IMR-90 (cell line): ENCODE results near the gene ALX4. TPM values are rescaled to one million over a fixed set of nuclear protein-coding genes. Genes with fewer than 3 reads are reported as not detected.

Source experiments
- ATAC-seq: fragments of 200-7000 bp; cut with Tn5 transposase; 2 replicates; pipeline ENCODE4 v1.9.1; 2020; ENCODE audit warnings: low read depth, mild to moderate bottlenecking, moderate library complexity
- BruUV-seq: library from RNA; stranded (reverse); fragments of 400-500 nt; replicated peaks from 2 replicates; lab custom pipeline; 2021; lab: Mats Ljungman, UMichigan
- CTCF ChIA-PET: fragments of 300-600 bp; formaldehyde crosslinking; extraction: SDS; loops from one replicate; lab custom pipeline; 2021; ENCODE audit warnings: antibody characterized with exemption; lab: Yijun Ruan, JAX
- POLR2A ChIA-PET: fragments of 300-600 bp; sonication (Branson Sonifier 250); formaldehyde crosslinking; loops from one replicate; lab custom pipeline; 2022; ENCODE audit warnings: antibody characterized with exemption; ENCODE audit not compliant: unreplicated experiment; lab: Charles Lee
- DNase-seq: peaks from one replicate; pipeline ENCODE4 v3.0.0; 2013
- H2AFZ ChIP-seq: replicated peaks from 2 replicates; pipeline ENCODE3; 2013; ENCODE audit warnings: low read length, mild to moderate bottlenecking; ENCODE audit not compliant: poor library complexity
- H2AK5ac ChIP-seq: 2 replicates; pipeline ENCODE4 v1.6.1; 2013; ENCODE audit warnings: low read depth, low read length, inconsistent platforms
- H2AK9ac ChIP-seq: replicated peaks from 2 replicates; pipeline ENCODE3; 2013; ENCODE audit warnings: mild to moderate bottlenecking, low read depth, low read length, moderate library complexity; ENCODE audit not compliant: poor library complexity
- H2BK120ac ChIP-seq: 2 replicates; pipeline ENCODE4 v1.6.1; 2013; ENCODE audit warnings: low read depth, low read length, inconsistent platforms
- H2BK15ac ChIP-seq: 3 replicates; pipeline ENCODE4 v1.6.1; 2013; ENCODE audit warnings: low read depth, low read length, inconsistent platforms
- H2BK20ac ChIP-seq: 2 replicates; pipeline ENCODE4 v1.6.1; 2013; ENCODE audit warnings: low read depth, mild to moderate bottlenecking, inconsistent platforms, low read length, moderate library complexity
- H2BK5ac ChIP-seq: 2 replicates; pipeline ENCODE4 v1.6.1; 2013; ENCODE audit warnings: mild to moderate bottlenecking, low read depth, low read length, inconsistent platforms; ENCODE audit not compliant: poor library complexity, severe bottlenecking
- H3K14ac ChIP-seq: replicated peaks from 2 replicates; pipeline ENCODE4 v1.6.1; 2013; ENCODE audit warnings: low read depth, low read length, inconsistent platforms
- H3K18ac ChIP-seq: 2 replicates; pipeline ENCODE4 v1.6.1; 2013; ENCODE audit warnings: low read depth, low read length, control low read depth
- H3K23ac ChIP-seq: 2 replicates; pipeline ENCODE4 v1.6.1; 2013; ENCODE audit warnings: low read depth, low read length, inconsistent platforms
- H3K27ac ChIP-seq: 2 replicates; pipeline ENCODE4 v1.5.1; 2013; ENCODE audit warnings: mild to moderate bottlenecking, control low read depth, low read length; ENCODE audit not compliant: insufficient read depth
- H3K27me3 ChIP-seq: 2 replicates; pipeline ENCODE4 v1.6.1; 2013; ENCODE audit warnings: low read length; ENCODE audit not compliant: control insufficient read depth, insufficient read depth
- H3K36me3 ChIP-seq: 2 replicates; pipeline ENCODE4 v1.6.1; 2013; ENCODE audit warnings: low read length, mixed read lengths; ENCODE audit not compliant: control insufficient read depth, insufficient read depth
- H3K4ac ChIP-seq: 2 replicates; pipeline ENCODE4 v1.6.1; 2013; ENCODE audit warnings: low read depth, low read length, inconsistent platforms
- H3K4me1 ChIP-seq: 2 replicates; pipeline ENCODE4 v1.6.1; 2013; ENCODE audit warnings: low read length, mixed read lengths; ENCODE audit not compliant: control insufficient read depth, insufficient read depth
- H3K4me2 ChIP-seq: 2 replicates; pipeline ENCODE4 v1.6.1; 2013; ENCODE audit warnings: low read depth, mild to moderate bottlenecking, control low read depth, low read length, moderate library complexity
- H3K4me3 ChIP-seq: 2 replicates; pipeline ENCODE4 v1.5.1; 2013; ENCODE audit warnings: low read depth, mild to moderate bottlenecking, control low read depth, low read length, moderate library complexity; ENCODE audit not compliant: insufficient read depth
- H3K56ac ChIP-seq: 2 replicates; pipeline ENCODE4 v1.6.1; 2013; ENCODE audit warnings: low read length, inconsistent platforms; ENCODE audit not compliant: insufficient read depth; ENCODE audit errors: extremely low read depth
- H3K79me1 ChIP-seq, 2 experiments: 2 replicates each; pipeline ENCODE4 v1.6.1; 2013; ENCODE audit warnings: low read length in 2 of 2, inconsistent platforms in 1 of 2, low read depth in 1 of 2
- H3K9ac ChIP-seq: 2 replicates; pipeline ENCODE4 v1.6.1; 2013; ENCODE audit warnings: low read depth, low read length, control low read depth
- H3K9me1 ChIP-seq: 2 replicates; pipeline ENCODE4 v1.6.1; 2013; ENCODE audit warnings: low read length, inconsistent platforms; ENCODE audit not compliant: insufficient read depth
- H3K9me3 ChIP-seq: 2 replicates; pipeline ENCODE4 v1.6.1; 2013; ENCODE audit warnings: low read length; ENCODE audit not compliant: control insufficient read depth, insufficient read depth
- H4K20me1 ChIP-seq: 2 replicates; pipeline ENCODE4 v1.6.1; 2013; ENCODE audit warnings: low read length, inconsistent platforms; ENCODE audit not compliant: insufficient read depth
- H4K5ac ChIP-seq: 2 replicates; pipeline ENCODE4 v1.6.1; 2013; ENCODE audit warnings: mild to moderate bottlenecking, low read depth, low read length, control low read depth
- H4K8ac ChIP-seq, 2 experiments: 2 replicates each; pipeline ENCODE4 v1.6.1; 2013; ENCODE audit warnings: low read depth in 2 of 2, low read length in 2 of 2, control low read depth in 1 of 2, inconsistent platforms in 1 of 2
- H4K91ac ChIP-seq: 2 replicates; pipeline ENCODE4 v1.6.1; 2013; ENCODE audit warnings: low read depth, low read length, inconsistent platforms; ENCODE audit not compliant: insufficient read depth
- BHLHE40 ChIP-seq: fragments of 150-350 bp; IDR thresholded peaks from 2 replicates; pipeline ENCODE4 v1.6.1; 2016; ENCODE audit warnings: mild to moderate bottlenecking, low read depth, low read length
- CEBPB ChIP-seq: IDR thresholded peaks from 2 replicates; pipeline ENCODE4 v1.6.1; 2012; ENCODE audit warnings: low read depth, low read length, improper control_type of control experiment
- CHD1 ChIP-seq: IDR thresholded peaks from 2 replicates; pipeline ENCODE4 v1.6.1; 2012; ENCODE audit warnings: low read depth, low read length, improper control_type of control experiment
- CTCF ChIP-seq: conservative IDR thresholded peaks from 2 replicates; pipeline ENCODE4 v1.5.1; 2012; ENCODE audit warnings: mild to moderate bottlenecking, low read depth, low read length, improper control_type of control experiment
- ELK1 ChIP-seq: fragments of 150-350 bp; IDR thresholded peaks from 2 replicates; pipeline ENCODE4 v1.6.1; 2016; ENCODE audit warnings: low read depth, mild to moderate bottlenecking, low read length, moderate library complexity, borderline replicate concordance
- FOS ChIP-seq: fragments of 150-350 bp; IDR thresholded peaks from 2 replicates; pipeline ENCODE4 v1.6.1; 2016; ENCODE audit warnings: low read depth, low read length
- MAFK ChIP-seq: IDR thresholded peaks from 2 replicates; pipeline ENCODE4 v1.6.1; 2012; ENCODE audit warnings: low read depth, low read length, improper control_type of control experiment
- MAZ ChIP-seq: IDR thresholded peaks from 2 replicates; pipeline ENCODE4 v1.6.1; 2012; ENCODE audit warnings: low read depth, mild to moderate bottlenecking, low read length, improper control_type of control experiment, moderate library complexity, borderline replicate concordance
- MXI1 ChIP-seq: IDR thresholded peaks from 2 replicates; pipeline ENCODE4 v1.6.1; 2012; ENCODE audit warnings: low read depth, mild to moderate bottlenecking, low read length, moderate library complexity, borderline replicate concordance
- NFE2L2 ChIP-seq: fragments of 150-350 bp; IDR thresholded peaks from 2 replicates; pipeline ENCODE4 v1.6.1; 2016; ENCODE audit warnings: low read depth, mild to moderate bottlenecking, low read length
- POLR2A ChIP-seq: IDR thresholded peaks from 2 replicates; pipeline ENCODE4 v1.6.1; 2012; ENCODE audit warnings: mild to moderate bottlenecking, low read depth, low read length
- RAD21 ChIP-seq: IDR thresholded peaks from 2 replicates; pipeline ENCODE4 v1.6.1; 2012; ENCODE audit warnings: low read length, improper control_type of control experiment
- RCOR1 ChIP-seq: IDR thresholded peaks from 2 replicates; pipeline ENCODE4 v1.6.1; 2012; ENCODE audit warnings: mild to moderate bottlenecking, low read length, improper control_type of control experiment; ENCODE audit not compliant: insufficient replicate concordance
- RFX5 ChIP-seq: IDR thresholded peaks from 2 replicates; pipeline ENCODE4 v1.8.0; 2012; ENCODE audit warnings: low read depth, mild to moderate bottlenecking, low read length, moderate library complexity
- SMC3 ChIP-seq: fragments of 150-350 bp; IDR thresholded peaks from 2 replicates; pipeline ENCODE4 v1.6.1; 2016; ENCODE audit warnings: low read depth, mild to moderate bottlenecking, antibody characterized with exemption, low read length, moderate library complexity
- USF2 ChIP-seq: fragments of 150-350 bp; IDR thresholded peaks from 2 replicates; pipeline ENCODE4 v1.6.1; 2017; ENCODE audit warnings: mild to moderate bottlenecking, antibody characterized with exemption, low read length, low read depth
- WGBS, 2 experiments: methylation state at CpG; one replicate each; pipeline versions ENCODE4 v1.1.5 to v1.1.7; 2013; ENCODE audit warnings: missing lambda C conversion rate in 2 of 2; ENCODE audit not compliant: insufficient read length in 1 of 2; ENCODE audit errors: extremely low coverage in 2 of 2; 5-methylcytosine and 5-hydroxymethylcytosine counted together
- dilution Hi-C: fragments of 300-500 bp; cut with HindIII; formaldehyde crosslinking; loops from one replicate; pipeline ENCODE4 v1.14.3; 2018; ENCODE audit warnings: low sequenced_read_pairs; ENCODE audit not compliant: unreplicated experiment
- in situ Hi-C: fragments of 300-500 bp; cut with MboI; formaldehyde crosslinking; loops from 3 replicates; pipeline ENCODE4 v1.14.3; 2019; ENCODE audit warnings: low sequenced_read_pairs, inconsistent platforms, mixed read lengths
- intact Hi-C: fragments of 100-400 bp; cut with micrococcal nuclease; formaldehyde crosslinking; loops from 2 replicates; pipeline ENCODE4 v1.10.0; 2022
- polyA plus RNA-seq, 3 experiments: library from polyadenylated mRNA; depleted of rRNA; stranded (reverse); fragments of >200 nt; gene quantifications; 2 replicates each; pipeline ENCODE4 v1.2.3, GENCODE V29; 2012; ENCODE audit warnings: low replicate concordance in 1 of 3
- total RNA-seq: library from RNA; depleted of rRNA; stranded (reverse); fragments of >200 nt; gene quantifications from 2 replicates; pipeline ENCODE4 v1.2.3, GENCODE V29; 2012

Gene ALX4
- total and polyA plus RNA-seq, 2 of the 4 experiments (the other 2 are of a cell fraction), result not detected

GRCh38 chr11:44314733-44315132 is 4.8 kb upstream of the ALX4 start:
- no peaks in the 10 kb centered on the region; the same call in 1 of the 2 replicates for H3K9me1 ChIP-seq
- 0 out of 2 replicates have a peak, but pooled peaks cover 3% of the 10 kb centered on the region for H4K20me1 ChIP-seq
- peaks cover 95% of the 10 kb centered on the region for H3K27me3 ChIP-seq
- CTCF ChIA-PET, result no interaction called here
- TF ChIP-seq ELK1, result no peak
- no peak for TF ChIP-seq USF2
- TF ChIP-seq RCOR1, result no peak
- no peak for TF ChIP-seq NFE2L2
- no peak for TF ChIP-seq FOS
- TF ChIP-seq RAD21, result no peak
- no peak for TF ChIP-seq SMC3
- no peak for TF ChIP-seq MAFK
- TF ChIP-seq CHD1, result no peak
- no peak for TF ChIP-seq RFX5
- no peak for TF ChIP-seq POLR2A
- TF ChIP-seq CTCF, result no peak
- TF ChIP-seq MAZ, result no peak
- no peak for TF ChIP-seq MXI1
- no peak for TF ChIP-seq CEBPB
- no peak for TF ChIP-seq BHLHE40
- H3K36me3 ChIP-seq, result no peaks in the 10 kb centered on the region
- no peak overlapping the region for H2BK20ac ChIP-seq
- H4K91ac ChIP-seq, result no peak overlapping the region
- intact Hi-C loops, result no loop called here
- H3K27ac ChIP-seq, result no peak overlapping the region
- H3K79me1 ChIP-seq, result no peaks in the 10 kb centered on the region
- no peak for ATAC-seq
- dilution Hi-C loops, result no loop called here
- no peak overlapping the region for H3K56ac ChIP-seq
- no peak overlapping the region for H3K4me3 ChIP-seq
- H2AK5ac ChIP-seq, result no peak overlapping the region
- no peak overlapping the region for H3K4ac ChIP-seq
- no peak overlapping the region for H3K14ac ChIP-seq
- no peak overlapping the region for H3K9ac ChIP-seq
- H3K18ac ChIP-seq, result no peak overlapping the region
- no peak for DNase-seq
- H3K4me1 ChIP-seq, result no peaks in the 10 kb centered on the region; the same call in 1 of the 2 replicates
- BruUV-seq, result no TSS peak
- no peak overlapping the region for H3K23ac ChIP-seq
- in situ Hi-C loops, result no loop called here
- H4K5ac ChIP-seq, result no peak overlapping the region
- H3K9me3 ChIP-seq, result peaks cover 12% of the 10 kb centered on the region
- POLR2A ChIA-PET, result no interaction called here
- no peak overlapping the region for H2AFZ ChIP-seq
- WGBS, 2 experiments, result 20% methylated on average over 1 of the region's 2 CpGs; no CpG with 5 or more reads in 1 of the 2 experiments
- no peak overlapping the region for H3K4me2 ChIP-seq
- H2BK15ac ChIP-seq, result no peak overlapping the region
- H4K8ac ChIP-seq, result no peak overlapping the region
- H2AK9ac ChIP-seq, result no peak overlapping the region
- H2BK120ac ChIP-seq, result no peak overlapping the region
- no peak overlapping the region for H2BK5ac ChIP-seq
